ENCODE results near the gene CNMD.

DNA sequence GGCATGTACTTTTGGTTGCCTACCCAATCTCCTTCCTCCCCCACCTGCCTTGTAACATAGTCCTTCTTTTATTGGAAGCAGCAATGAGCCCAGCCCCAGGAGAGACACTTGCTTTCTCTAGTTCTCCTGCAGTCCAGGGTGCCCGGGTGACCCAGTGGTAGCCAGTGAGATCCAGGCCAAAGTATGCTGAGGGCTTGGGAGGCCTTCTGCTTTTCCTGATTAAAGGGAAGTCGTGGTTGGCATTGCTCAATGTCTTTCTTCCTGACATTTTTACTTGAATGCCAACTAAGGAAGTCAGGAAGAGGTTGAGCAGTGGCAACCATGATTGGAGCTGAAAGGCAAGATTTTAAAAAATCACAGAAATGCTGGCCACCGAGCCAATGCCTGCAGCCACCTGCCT is 25.7 kb downstream of the CNMD start:
- TF ChIP-seq, protein P1, sequence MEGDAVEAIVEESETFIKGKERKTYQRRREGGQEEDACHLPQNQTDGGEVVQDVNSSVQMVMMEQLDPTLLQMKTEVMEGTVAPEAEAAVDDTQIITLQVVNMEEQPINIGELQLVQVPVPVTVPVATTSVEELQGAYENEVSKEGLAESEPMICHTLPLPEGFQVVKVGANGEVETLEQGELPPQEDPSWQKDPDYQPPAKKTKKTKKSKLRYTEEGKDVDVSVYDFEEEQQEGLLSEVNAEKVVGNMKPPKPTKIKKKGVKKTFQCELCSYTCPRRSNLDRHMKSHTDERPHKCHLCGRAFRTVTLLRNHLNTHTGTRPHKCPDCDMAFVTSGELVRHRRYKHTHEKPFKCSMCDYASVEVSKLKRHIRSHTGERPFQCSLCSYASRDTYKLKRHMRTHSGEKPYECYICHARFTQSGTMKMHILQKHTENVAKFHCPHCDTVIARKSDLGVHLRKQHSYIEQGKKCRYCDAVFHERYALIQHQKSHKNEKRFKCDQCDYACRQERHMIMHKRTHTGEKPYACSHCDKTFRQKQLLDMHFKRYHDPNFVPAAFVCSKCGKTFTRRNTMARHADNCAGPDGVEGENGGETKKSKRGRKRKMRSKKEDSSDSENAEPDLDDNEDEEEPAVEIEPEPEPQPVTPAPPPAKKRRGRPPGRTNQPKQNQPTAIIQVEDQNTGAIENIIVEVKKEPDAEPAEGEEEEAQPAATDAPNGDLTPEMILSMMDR (IDR thresholded peaks at IDR 0.05), result no peak
- no peak for TF ChIP-seq POLR2A (IDR thresholded peaks at IDR 0.05)

Measured in right lobe of liver (tissue), 4 donors.